GM19455 (cell line): ENCODE measurements around the gene COL4A2.
"Not testable (repeated sequence)": the region's sequence is repeated elsewhere in the genome, so short reads cannot be mapped to it uniquely, and the experiment has no call there.

Experiments
- ATAC-seq: cut with Tn5 transposase; IDR thresholded peaks from one replicate; pipeline ENCODE4 v1.9.1; 2021; ENCODE audit not compliant: unreplicated experiment

Gene COL4A2

DNA sequence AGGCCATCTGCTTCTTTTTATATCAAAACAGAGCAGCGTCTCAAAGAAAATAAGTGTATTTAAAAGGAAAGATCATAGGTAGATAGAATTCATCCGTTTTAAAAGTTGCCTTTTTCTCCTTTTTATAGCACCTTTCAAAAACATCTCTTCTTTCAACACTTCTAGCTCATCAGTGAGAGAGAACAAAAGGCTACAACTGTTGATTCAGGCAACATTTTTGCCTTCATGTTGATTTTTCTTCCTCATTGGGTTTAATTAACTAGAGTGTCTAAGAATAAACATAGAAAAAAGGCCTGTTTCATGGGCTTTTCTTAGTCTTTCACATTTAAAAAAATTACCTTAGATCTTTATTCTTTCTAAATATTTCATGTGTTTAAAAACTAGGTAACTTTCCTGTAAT, 13.6 kb downstream of the COL4A2 start:
- ATAC-seq, result no peak

DNA sequence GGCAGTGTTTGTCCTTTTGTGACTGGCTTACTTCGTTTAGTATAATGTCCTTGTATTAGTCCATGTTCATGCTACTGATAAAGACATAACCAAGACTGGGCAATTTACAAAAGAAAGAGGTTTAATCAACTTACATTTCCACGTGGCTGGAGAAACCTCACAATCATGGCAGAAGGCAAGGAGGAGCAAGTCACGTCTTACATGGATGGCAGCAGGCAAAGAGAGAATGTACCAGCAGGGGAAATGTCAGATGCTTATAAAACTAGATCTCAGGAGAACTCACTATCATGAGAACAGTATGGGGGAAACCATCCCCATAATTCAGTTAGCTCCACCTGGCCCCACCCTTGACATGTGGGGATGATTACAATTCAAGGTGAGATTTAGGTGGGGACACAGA, 14.5 kb downstream of the COL4A2 start:
- not testable (repeated sequence) for ATAC-seq

DNA sequence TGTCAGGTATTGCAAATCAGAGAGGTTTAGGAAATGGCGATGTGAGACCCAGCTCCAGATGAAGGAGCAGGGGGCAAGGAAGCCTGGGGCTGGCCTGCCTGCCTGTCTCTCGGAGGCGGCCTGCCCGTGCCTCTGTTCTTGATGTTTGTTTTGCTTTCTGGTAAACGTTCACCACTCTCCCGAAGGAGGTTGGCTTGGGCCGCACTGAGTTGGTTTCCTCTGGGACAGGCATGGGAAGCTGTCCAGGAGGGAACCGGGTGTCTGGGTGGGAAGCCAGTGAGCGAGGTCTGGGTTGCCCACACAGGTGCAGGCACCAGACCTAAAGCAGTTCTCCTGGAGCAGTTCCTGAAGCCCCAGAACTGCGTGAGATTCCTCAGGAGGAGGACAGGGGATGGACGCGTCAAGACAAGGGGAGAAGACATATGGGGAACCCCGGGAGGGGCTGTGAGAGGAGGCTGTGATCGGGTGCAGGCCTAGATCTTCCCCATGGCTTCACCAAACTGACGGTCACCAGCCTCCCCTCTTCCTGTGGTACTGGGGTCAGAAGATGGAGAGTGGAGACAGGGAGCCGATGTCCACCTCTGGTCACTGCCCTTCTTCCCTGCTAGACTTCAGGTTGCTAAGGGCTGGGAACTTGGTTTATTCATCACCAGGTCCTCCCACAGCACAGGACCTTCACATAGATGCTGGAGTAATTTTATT, 15.2 kb downstream of the COL4A2 start:
- no peak for ATAC-seq

- ATAC-seq, result no peak
Observed at GRCh38 chr13:110322828-110323171, 15.7 kb downstream of the COL4A2 start.

DNA sequence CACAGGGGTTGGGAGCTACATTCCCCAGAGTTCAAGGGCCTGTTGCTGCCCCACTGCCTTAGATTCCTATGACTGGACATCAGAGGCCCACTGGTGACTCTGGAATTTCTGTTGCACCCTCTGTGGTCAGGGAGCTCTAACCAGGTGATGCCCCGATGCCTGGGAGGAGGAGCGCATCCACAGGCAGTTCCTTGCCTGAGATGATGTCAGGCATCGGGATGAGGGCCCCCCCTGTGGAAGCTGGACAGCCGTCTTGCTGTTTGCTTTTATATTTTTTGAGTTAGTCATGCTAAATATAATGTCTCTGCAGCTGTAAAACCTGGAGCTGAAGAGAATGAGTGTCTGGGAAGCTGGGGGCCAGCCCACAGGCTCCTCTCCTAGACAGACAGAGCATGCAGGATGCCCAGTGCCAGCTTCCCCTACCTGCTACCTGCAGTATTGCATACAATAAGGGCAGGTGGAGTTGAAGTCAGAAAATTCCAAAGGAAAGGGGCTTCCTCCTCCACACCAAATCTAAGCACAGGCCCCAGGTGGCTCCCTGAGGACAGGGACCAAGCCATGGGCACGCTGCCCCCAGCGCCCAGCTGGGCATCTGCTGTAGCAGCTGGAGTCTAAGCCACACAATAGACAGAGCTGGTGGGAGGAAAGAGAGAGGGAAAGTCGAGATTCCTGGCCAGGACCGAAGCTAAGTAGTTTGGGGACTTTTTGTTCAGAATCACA, 16.2 kb downstream of the COL4A2 start:
- no peak for ATAC-seq

DNA sequence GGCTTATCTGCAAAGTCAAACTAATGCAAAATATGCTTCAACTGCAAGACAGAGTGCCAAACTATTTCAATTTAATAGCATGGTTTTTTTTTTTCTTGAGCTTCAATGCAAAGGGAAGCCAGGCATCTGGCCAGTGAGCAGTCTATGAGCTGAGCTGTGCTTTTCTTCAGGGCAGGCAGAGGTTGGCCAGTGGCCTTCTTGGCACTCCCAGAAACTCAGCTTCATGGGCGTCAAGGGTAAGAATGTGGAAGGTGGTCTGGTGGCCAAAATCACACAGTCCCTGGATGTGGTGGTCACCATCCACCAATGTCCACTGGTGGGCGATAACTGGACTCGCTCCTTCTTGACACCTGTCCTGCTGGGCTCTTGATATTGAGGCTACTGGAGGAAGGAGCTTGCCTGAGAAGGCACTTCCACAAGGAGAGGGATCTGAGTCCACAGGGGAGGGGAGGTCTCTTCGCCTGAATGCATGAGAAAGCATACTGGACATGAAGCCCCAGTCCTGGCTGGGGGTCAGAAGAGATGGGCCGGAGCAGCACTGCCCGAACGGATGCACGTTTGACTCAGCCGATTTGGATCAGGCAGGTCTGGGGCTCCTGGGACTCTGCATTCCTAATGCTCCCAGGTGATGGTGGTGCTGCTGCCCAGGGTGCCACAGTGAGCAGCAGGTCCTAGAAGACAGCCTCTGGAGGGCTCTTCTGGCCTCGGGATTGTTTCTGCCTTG, 17.1 kb downstream of the COL4A2 start:
- ATAC-seq, result no peak

DNA sequence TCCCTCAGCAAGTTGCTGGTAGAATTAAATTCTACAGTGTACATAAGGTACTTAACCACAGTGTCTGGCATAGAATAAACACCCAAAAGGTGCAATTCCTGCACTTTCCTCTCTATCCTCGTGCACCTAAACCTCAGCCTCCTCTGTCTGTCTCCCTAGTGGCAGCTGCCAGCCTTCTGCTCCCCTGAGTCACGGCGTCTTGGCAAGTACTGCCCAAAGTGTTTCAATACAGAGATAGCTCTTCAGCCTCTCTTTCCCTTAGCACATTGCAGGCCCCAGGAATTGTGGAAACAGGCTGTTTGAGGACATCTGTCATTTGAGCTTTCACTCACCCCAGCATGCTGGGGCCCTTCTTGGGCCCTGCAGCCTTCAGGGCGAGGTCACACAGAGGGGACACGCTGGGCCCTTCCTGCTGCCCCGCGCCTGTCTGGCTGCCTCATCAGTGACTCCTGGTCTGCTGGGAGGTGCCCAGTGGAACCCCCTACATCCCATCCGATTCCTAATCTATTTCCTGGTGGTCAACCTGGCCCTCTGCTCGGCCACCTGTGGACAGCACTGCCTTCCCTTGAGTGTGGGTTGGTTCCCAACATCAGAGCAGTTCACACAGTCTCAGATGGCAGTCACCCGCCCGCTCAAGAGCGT, 19.3 kb downstream of the COL4A2 start:
- ATAC-seq, result no peak

- ATAC-seq, result no peak
Observed at GRCh38 chr13:110327051-110327721, 20.1 kb downstream of the COL4A2 start.

DNA sequence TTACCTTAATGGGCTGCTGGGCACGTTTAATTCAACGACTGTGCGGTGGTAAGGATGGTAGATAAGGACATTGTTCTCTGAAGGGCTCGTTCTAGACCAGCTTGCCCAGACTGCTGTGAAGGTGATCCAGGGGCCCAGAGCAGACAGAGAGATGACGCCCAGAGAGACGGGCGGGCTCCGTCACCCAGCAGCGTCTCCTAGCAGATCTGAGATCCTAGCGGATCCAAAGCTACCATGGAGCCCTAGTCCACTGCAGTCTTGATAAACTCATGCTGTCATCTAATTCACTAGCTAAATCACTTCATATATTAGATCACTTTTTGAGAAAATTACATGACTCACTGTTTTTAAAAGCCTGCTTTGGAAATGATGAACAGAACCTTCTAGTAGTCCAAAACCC, 21.5 kb downstream of the COL4A2 start:
- ATAC-seq, result no peak

DNA sequence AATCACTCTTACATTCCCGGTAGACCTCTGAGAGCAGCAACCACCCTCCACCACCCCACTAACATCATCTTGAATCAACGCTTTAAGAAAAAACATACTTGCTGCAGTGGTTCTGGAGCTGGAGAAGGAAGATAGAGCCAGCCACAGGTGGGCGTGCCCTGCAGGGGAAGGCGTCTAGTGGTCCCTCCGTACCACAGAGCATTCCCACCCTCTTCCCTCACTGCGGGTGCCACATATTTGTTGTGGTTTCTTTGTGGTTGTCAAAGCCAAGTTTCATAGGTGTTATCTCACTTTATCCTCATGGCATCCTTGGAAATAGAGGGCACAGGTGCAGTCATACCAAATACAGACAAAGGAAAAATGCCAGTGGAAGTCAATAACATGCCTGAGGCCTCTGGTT, 22.2 kb downstream of the COL4A2 start:
- no peak for ATAC-seq

GRCh38 chr13:110329798-110330461, 22.8 kb downstream of the COL4A2 start:
- ATAC-seq, result no peak

- ATAC-seq, result no peak
Observed at GRCh38 chr13:110330491-110331011, 23.5 kb downstream of the COL4A2 start.

DNA sequence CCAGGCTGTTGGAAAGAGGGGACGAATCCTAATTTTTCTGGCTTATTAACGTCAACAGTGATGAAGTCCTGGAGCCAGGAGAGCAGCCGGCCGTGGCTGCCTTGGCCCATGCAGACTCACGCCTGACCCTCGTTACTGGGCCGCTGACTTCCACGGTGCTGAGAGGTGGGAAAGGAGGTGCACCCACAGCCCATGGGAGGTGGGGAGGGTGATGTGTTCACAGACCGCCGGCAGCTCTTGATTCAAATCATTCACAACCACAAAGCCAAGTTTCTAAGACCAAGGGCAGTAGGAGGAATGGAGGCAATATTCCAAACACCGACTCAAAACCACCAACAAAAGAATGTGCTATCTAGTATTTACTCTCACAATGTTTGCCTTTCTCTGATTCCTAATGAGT, 24.3 kb downstream of the COL4A2 start:
- ATAC-seq, result no peak

DNA sequence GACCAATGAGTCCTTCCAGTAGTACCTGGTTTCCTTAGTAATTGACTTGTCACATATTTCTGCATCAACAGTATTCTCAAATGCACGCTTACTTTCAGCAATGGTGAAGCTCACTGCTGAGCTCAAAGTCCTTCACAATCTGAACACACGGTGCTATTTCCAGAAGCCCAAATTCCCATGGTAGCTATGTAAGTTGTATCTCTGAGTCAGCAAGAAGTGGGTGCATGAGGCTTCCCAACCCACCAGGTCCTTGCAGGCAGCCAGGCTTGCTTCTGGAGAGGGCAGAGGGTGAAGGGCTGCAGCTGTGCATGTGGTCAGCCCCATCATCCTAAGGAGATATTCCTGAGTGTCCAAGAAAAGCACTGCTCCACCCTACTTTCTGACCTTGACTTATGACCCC, 25.7 kb downstream of the COL4A2 start:
- no peak for ATAC-seq

DNA sequence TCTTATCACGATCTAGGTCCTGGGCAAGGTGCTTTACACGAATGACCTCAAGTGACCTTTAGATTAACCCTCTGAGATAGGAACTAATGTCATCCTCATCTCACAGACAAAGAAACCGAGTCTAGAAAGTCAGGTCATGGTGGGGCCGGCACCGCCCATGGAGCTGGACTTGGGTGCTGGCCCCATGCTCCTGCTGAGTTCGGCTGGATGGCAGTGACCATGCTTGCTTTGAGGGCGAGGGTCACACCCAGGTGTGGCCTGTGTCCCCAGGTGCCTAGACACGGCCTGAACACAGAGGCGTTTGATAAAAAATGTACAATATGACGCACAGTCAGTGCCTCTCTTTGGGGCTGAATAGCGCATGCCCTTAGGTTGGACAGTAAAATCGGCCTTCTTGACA, 26.8 kb downstream of the COL4A2 start:
- no peak for ATAC-seq

GRCh38 chr13:110334256-110334655, 27.2 kb downstream of the COL4A2 start:
- no peak for ATAC-seq

GRCh38 chr13:110334841-110335490, 27.9 kb downstream of the COL4A2 start:
- no peak for ATAC-seq

DNA sequence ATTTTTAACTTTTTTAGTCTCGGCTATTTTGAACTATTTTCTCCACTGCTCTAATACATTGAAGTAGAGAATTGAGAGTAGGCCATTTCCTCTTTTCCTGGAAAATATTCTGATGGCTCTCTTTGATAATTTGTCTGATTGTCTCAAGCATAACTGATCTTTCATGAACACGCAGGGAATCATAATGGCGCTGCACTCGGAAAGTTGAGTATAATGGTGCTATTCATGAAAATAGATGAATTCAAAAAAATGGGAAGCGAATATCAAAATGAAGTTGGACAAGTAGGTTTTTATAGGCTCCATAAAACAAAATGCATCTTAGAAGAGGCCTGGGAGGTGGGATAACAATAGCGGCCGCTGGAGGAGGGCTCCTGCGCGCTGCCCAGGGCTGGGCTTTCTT, 29.0 kb downstream of the COL4A2 start:
- no peak for ATAC-seq

DNA sequence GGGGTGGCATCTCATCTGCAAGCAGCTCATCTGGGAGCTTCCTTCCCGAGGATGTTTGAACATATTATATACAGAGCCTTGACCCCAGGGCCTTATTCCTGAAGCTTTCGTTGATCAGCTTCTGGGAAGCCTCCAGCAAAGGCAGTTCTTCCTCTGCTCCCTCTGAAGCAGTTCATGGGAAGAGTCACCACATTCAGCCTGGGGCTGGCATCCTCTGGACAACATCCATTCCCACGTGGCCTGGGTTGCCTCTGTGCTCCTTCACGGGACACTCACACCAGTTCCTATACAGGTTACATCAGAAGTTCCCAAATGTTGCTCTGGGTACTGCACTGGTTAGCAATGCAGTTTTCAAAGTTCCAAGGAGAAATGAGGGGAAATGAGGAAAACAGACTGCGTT, 29.6 kb downstream of the COL4A2 start:
- no peak for ATAC-seq

DNA sequence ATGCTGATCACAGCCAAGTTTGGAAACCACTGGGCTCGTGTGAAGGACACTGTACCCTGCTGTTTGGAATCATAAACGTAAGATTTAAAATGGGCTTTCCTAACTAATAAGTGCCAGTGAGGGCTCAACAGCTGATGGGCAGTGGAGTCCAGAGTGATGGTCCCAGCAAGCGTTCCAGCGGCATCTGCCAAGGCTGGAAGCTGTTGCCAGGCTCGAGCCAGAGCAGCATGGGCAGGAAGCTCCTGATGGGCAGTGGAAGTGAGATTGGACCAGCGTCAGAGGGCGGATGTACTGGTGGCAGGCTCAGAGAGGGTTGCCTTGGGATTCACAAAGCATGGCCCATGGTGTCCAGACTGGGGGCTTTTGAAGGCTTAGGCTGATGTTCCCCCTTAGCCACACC, 30.2 kb downstream of the COL4A2 start:
- no peak for ATAC-seq
